Tracheal epithelial cell (primary cell): Measurements from ENCODE around the gene SLC25A5. TPM values are rescaled to one million over a fixed set of nuclear protein-coding genes. Genes with fewer than 3 reads are reported as not detected.

ENCODE experiments used
- total RNA-seq: library from RNA; depleted of rRNA; stranded (reverse); fragments of >200 nt; gene quantifications from 2 replicates; pipeline ENCODE4 v1.2.1, GENCODE V29; 2014

SLC25A5 gene
- total RNA-seq = 282 and 442 TPM in 2 replicates

DNA sequence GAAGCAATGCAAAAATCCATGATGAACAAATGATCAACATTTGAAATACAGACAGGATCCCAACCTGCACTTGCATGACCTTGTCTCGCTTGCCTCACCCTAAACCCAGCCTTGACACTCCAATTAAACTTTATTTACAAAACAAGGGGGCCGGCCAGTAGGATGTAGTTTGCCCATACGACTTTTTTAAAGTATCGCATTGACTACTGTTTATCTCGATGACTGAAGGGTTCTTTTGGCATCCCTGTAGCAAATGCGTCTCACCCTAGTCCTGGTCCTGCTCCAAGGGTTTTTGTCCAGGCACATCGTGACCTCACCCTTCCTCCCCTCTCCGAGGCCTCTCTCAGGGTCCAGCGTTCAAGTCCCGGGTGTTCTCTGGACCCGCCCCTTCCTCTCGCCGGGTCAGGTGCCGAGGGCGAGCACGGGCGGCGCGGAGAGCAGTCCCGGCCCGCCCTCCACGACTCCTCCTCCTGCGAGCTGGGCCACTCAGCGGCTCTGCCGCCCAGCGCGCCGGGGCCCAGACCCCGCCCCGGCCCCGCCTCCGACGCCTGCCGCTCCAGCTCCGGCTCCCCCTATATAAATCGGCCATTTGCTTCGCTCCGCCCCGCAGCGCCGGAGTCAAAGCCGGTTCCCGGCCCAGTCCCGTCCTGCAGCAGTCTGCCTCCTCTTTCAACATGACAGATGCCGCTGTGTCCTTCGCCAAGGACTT, at the start of gene SLC25A5:
SLC25A5 (plus strand) TSS at position 603 of the 709 bp plus-strand sequence; CDS start at position 675, 72 bp downstream.

Other genes with a start within 250 kb of the SLC25A5 start
- gene PGRMC1, start 232.2 kb upstream of the SLC25A5 start, total RNA-seq = 125 and 142 TPM in 2 replicates
- gene SLC25A43, start 69.1 kb upstream of the SLC25A5 start, total RNA-seq = 27.7 and 29.4 TPM in 2 replicates
- gene STEEP1, start 97.0 kb downstream of the SLC25A5 start, total RNA-seq = 42.4 and 42.7 TPM in 2 replicates
- 19.5 and 21.1 TPM in 2 replicates for gene UBE2A, start 106.1 kb downstream of the SLC25A5 start, total RNA-seq
- 3.6 and 7.0 TPM in 2 replicates for gene NKRF, start 138.0 kb downstream of the SLC25A5 start, total RNA-seq
- 2.8 and 7.5 TPM in 2 replicates for gene SEPTIN6, start 224.7 kb downstream of the SLC25A5 start, total RNA-seq